Measurements from ENCODE around the gene MMAB. TPM values are rescaled to one million over a fixed set of nuclear protein-coding genes. Genes with fewer than 3 reads are reported as not detected.

Gene MMAB
- total and polyA plus RNA-seq, 8 donors = 6.2 to 71.2 (median 29.8) TPM

GRCh38 chr12:109550281-109550680, 23.0 kb downstream of the MMAB start:
- no peak for DNase-seq
- no peaks in the 10 kb centered on the region for H3K36me3 ChIP-seq
- no peak overlapping the region for H3K4me3 ChIP-seq
- H3K27me3 ChIP-seq = peaks cover 0 to 74% (median 20%) of the 10 kb centered on the region in 3 donors
- peaks cover 0 to 6% (median under 1%) of the 10 kb centered on the region in 4 donors for H3K4me1 ChIP-seq
- no peak for TF ChIP-seq POLR2A (IDR thresholded peaks at IDR 0.05)
- no peak for TF ChIP-seq CTCF (IDR thresholded peaks at IDR 0.05)
- no peak for TF ChIP-seq EP300 (IDR thresholded peaks at IDR 0.05)
- no peak for TF ChIP-seq POLR2AphosphoS5 (IDR thresholded peaks at IDR 0.05)
- no peaks in the 10 kb centered on the region for H3K9me3 ChIP-seq
- WGBS, 5 donors = 66 to 68% (median 66%) methylated on average over 12 of the region's 12 CpGs
- intact Hi-C loops (cut with DNase I; ENCODE audit: low total_unique reads) = no loop called here
- H3K27ac ChIP-seq = no peak overlapping the region

- Histone ChIP-seq H3K27me3 (peaks cover 0 to 72% (median 20%) of the 10 kb centered on the region in 3 donors), H3K4me1 (peaks cover 0 to 11% (median 3%) of the 10 kb centered on the region in 4 donors), H3K27ac (no peak overlapping the region), H3K9me3 (no peaks in the 10 kb centered on the region), H3K4me3 (no peak overlapping the region), H3K36me3 (peaks cover 0 to under 1% (median 0%) of the 10 kb centered on the region in 4 donors)
- intact Hi-C loops (cut with DNase I; ENCODE audit: low total_unique reads) = no loop called here
- TF ChIP-seq EP300 (IDR thresholded peaks at IDR 0.05) (no peak), POLR2A (IDR thresholded peaks at IDR 0.05) (no peak), CTCF (IDR thresholded peaks at IDR 0.05) (no peak), POLR2AphosphoS5 (IDR thresholded peaks at IDR 0.05) (no peak)
- WGBS, 5 donors = 40 to 56% (median 41%) methylated on average over 12 to 15 of the region's 15 CpGs
- DNase-seq = no peak
Observed at GRCh38 chr12:109549613-109550270, 23.6 kb downstream of the MMAB start.

DNA sequence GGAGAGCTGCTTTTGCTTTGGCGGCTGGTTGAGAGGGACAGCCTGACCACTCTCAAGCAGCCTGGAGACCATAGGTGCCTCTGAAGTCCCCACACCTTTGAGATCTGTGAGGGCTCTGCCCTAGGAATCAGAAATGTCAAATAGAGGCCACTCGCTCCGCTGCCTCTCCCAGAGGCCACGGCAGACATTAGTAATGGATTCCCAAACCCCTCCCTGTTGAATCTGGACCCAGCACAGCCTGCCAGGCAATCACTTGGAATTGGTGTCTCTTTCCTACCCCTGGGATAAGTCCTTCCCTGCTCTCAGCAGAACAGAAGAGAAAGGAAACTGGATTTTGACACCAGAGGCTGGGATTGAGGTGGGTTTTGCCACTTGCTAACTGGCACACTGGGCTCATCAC, 25.0 kb downstream of the MMAB start:
- intact Hi-C loops (cut with DNase I; ENCODE audit: low total_unique reads) = no loop called here
- Histone ChIP-seq H3K27me3 (peaks cover 0 to 58% (median 20%) of the 10 kb centered on the region in 3 donors), H3K9me3 (no peaks in the 10 kb centered on the region), H3K27ac (no peak overlapping the region), H3K36me3 (peaks cover 0 to 13% (median 0%) of the 10 kb centered on the region in 4 donors), H3K4me1 (peaks cover 0 to 11% (median 3%) of the 10 kb centered on the region in 4 donors), H3K4me3 (no peak overlapping the region)
- no peak for TF ChIP-seq CTCF (IDR thresholded peaks at IDR 0.05)
- TF ChIP-seq EP300 (IDR thresholded peaks at IDR 0.05) = no peak
- no peak for TF ChIP-seq POLR2A (IDR thresholded peaks at IDR 0.05)
- no peak for TF ChIP-seq POLR2AphosphoS5 (IDR thresholded peaks at IDR 0.05)
- WGBS, 5 donors = 64 to 88% (median 71%) methylated on average over 4 of the region's 4 CpGs
- no peak for DNase-seq

DNA sequence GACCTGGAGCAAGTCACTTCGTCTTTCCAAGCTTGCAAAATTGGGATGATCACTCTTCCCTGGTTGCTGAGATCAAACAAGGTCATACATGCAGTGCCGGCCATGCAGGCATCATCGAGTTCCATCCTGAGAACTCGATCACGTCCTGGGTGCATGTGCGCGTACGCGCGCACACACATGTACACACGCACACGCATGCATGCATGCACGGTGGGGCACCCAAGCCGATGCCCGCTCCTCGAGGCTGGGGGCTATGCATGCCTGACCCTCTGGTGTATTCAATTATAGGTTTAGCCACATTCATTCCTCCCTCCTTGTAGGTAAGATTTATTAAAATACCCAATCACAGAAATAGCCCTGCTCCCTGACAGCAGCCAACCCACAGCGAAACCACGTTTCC, 26.0 kb downstream of the MMAB start:
- Histone ChIP-seq H3K9me3 (no peaks in the 10 kb centered on the region), H3K4me3 (no peak overlapping the region), H3K36me3 (peaks cover 0 to 14% (median 0%) of the 10 kb centered on the region in 4 donors), H3K27ac (no peak overlapping the region), H3K4me1 (peaks cover 0 to 11% (median 3%) of the 10 kb centered on the region in 4 donors), H3K27me3 (peaks cover 0 to 50% (median 20%) of the 10 kb centered on the region in 3 donors)
- intact Hi-C loops (cut with DNase I; ENCODE audit: low total_unique reads) = no loop called here
- DNase-seq = no peak
- TF ChIP-seq EP300 (IDR thresholded peaks at IDR 0.05) = no peak
- no peak for TF ChIP-seq CTCF (IDR thresholded peaks at IDR 0.05)
- TF ChIP-seq POLR2AphosphoS5 (IDR thresholded peaks at IDR 0.05) = no peak
- TF ChIP-seq POLR2A (IDR thresholded peaks at IDR 0.05) = no peak
- 89 to 93% (median 91%) methylated on average over 18 of the region's 18 CpGs for WGBS, 5 donors
